ENCODE results near the gene TMC7. TPM values are rescaled to one million over a fixed set of nuclear protein-coding genes. Genes with fewer than 3 reads are reported as not detected.
"Not testable (repeated sequence)": the region's sequence is repeated elsewhere in the genome, so short reads cannot be mapped to it uniquely, and the experiment has no call there.

TMC7 gene
- total and polyA plus RNA-seq, 2 donors = 3.4 to 3.7 TPM

GRCh38 chr16:18958621-18959029, 25.1 kb upstream of the TMC7 start:
- WGBS = 68% methylated on average over 2 of the region's 2 CpGs

GRCh38 chr16:18959031-18959505, 24.7 kb upstream of the TMC7 start:
- no peaks in the 10 kb centered on the region for H3K4me1 ChIP-seq (ENCODE audit: insufficient read depth)
- H3K36me3 ChIP-seq (ENCODE audit: insufficient read depth) = no peaks in the 10 kb centered on the region
- WGBS = 50% methylated on average over 2 of the region's 2 CpGs
- no peak overlapping the region for H3K27ac ChIP-seq (ENCODE audit: low read depth)
- no peak overlapping the region for H3K4me3 ChIP-seq (ENCODE audit: low read depth, low read length)
- DNase-seq (ENCODE audit: extremely low spot score) = no peak

More at GRCh38 chr16:18958621-18959029, 25.1 kb upstream of the TMC7 start:
- no peaks in the 10 kb centered on the region for H3K4me1 ChIP-seq (ENCODE audit: insufficient read depth)
- H3K4me3 ChIP-seq (ENCODE audit: low read depth, low read length) = no peak overlapping the region
- H3K27ac ChIP-seq (ENCODE audit: low read depth) = no peak overlapping the region
- H3K36me3 ChIP-seq (ENCODE audit: insufficient read depth) = no peaks in the 10 kb centered on the region
- no peak for DNase-seq (ENCODE audit: extremely low spot score)

- WGBS = 49% methylated on average over 5 of the region's 5 CpGs
- no peak for DNase-seq (ENCODE audit: extremely low spot score)
- no peaks in the 10 kb centered on the region for H3K36me3 ChIP-seq (ENCODE audit: insufficient read depth)
Measured at GRCh38 chr16:18965555-18965954, 18.2 kb upstream of the TMC7 start.

GRCh38 chr16:18966791-18967190, 16.9 kb upstream of the TMC7 start:
- Histone ChIP-seq H3K4me3 (ENCODE audit: low read depth, low read length) (no peak overlapping the region), H3K27ac (ENCODE audit: low read depth) (no peak overlapping the region), H3K36me3 (ENCODE audit: insufficient read depth) (no peaks in the 10 kb centered on the region), H3K4me1 (ENCODE audit: insufficient read depth) (no peaks in the 10 kb centered on the region)
- WGBS = 94% methylated on average over 5 of the region's 5 CpGs
- DNase-seq (ENCODE audit: extremely low spot score) = no peak

More at GRCh38 chr16:18965555-18965954, 18.2 kb upstream of the TMC7 start:
- no peaks in the 10 kb centered on the region for H3K4me1 ChIP-seq (ENCODE audit: insufficient read depth)
- H3K27ac ChIP-seq (ENCODE audit: low read depth) = no peak overlapping the region
- no peak overlapping the region for H3K4me3 ChIP-seq (ENCODE audit: low read depth, low read length)

- WGBS = 22% methylated on average over 18 of the region's 18 CpGs
- Histone ChIP-seq H3K36me3 (ENCODE audit: insufficient read depth) (no peaks in the 10 kb centered on the region), H3K4me3 (ENCODE audit: low read depth, low read length) (no peak overlapping the region), H3K4me1 (ENCODE audit: insufficient read depth) (no peaks in the 10 kb centered on the region), H3K27ac (ENCODE audit: low read depth) (no peak overlapping the region)
- DNase-seq (ENCODE audit: extremely low spot score) = peak; percentile 49
Measured at GRCh38 chr16:18969050-18969854, 14.5 kb upstream of the TMC7 start.

GRCh38 chr16:18969855-18970240, 13.9 kb upstream of the TMC7 start:
- H3K27ac ChIP-seq (ENCODE audit: low read depth) = no peak overlapping the region
- WGBS = 65% methylated on average over 4 of the region's 4 CpGs
- H3K36me3 ChIP-seq (ENCODE audit: insufficient read depth) = no peaks in the 10 kb centered on the region
- no peak overlapping the region for H3K4me3 ChIP-seq (ENCODE audit: low read depth, low read length)
- H3K4me1 ChIP-seq (ENCODE audit: insufficient read depth) = no peaks in the 10 kb centered on the region
- no peak for DNase-seq (ENCODE audit: extremely low spot score)

- Histone ChIP-seq H3K27ac (ENCODE audit: low read depth) (no peak overlapping the region), H3K4me3 (ENCODE audit: low read depth, low read length) (no peak overlapping the region), H3K36me3 (ENCODE audit: insufficient read depth) (no peaks in the 10 kb centered on the region), H3K4me1 (ENCODE audit: insufficient read depth) (no peaks in the 10 kb centered on the region)
- no peak for DNase-seq (ENCODE audit: extremely low spot score)
- 52% methylated on average over 3 of the region's 3 CpGs for WGBS
Measured at GRCh38 chr16:18975109-18975508, 8.6 kb upstream of the TMC7 start.

- Histone ChIP-seq H3K27ac (ENCODE audit: low read depth) (no peak overlapping the region), H3K4me1 (ENCODE audit: insufficient read depth) (no peaks in the 10 kb centered on the region), H3K36me3 (ENCODE audit: insufficient read depth) (no peaks in the 10 kb centered on the region), H3K4me3 (ENCODE audit: low read depth, low read length) (no peak overlapping the region)
- DNase-seq (ENCODE audit: extremely low spot score) = no peak
- WGBS = 50% methylated on average over 2 of the region's 2 CpGs
Measured at GRCh38 chr16:18979936-18980335, 3.8 kb upstream of the TMC7 start.

- H3K27ac ChIP-seq (ENCODE audit: low read depth) = peak overlapping the region; percentile 93
- no peaks in the 10 kb centered on the region for H3K4me1 ChIP-seq (ENCODE audit: insufficient read depth)
- H3K4me3 ChIP-seq (ENCODE audit: low read depth, low read length) = peak overlapping the region; percentile 53
- no peak for DNase-seq (ENCODE audit: extremely low spot score)
- 52% methylated on average over 11 of the region's 11 CpGs for whole genome bisulfite sequencing
- H3K36me3 ChIP-seq (ENCODE audit: insufficient read depth) = no peaks in the 10 kb centered on the region
Measured at GRCh38 chr16:18984435-18985005, 786 bp downstream of the TMC7 start.

- not testable (repeated sequence) for H3K36me3 ChIP-seq (ENCODE audit: insufficient read depth); DNase-seq (ENCODE audit: extremely low spot score); H3K27ac ChIP-seq (ENCODE audit: low read depth); H3K4me3 ChIP-seq (ENCODE audit: low read depth, low read length); H3K4me1 ChIP-seq (ENCODE audit: insufficient read depth)
- WGBS = 100% methylated on average over 1 of the region's 1 CpG
Measured at GRCh38 chr16:18985256-18985655, 1.5 kb downstream of the TMC7 start.

- H3K4me1 ChIP-seq (ENCODE audit: insufficient read depth); H3K36me3 ChIP-seq (ENCODE audit: insufficient read depth); H3K27ac ChIP-seq (ENCODE audit: low read depth); DNase-seq (ENCODE audit: extremely low spot score); H3K4me3 ChIP-seq (ENCODE audit: low read depth, low read length): not testable (repeated sequence)
- WGBS = 93% methylated on average over 9 of the region's 9 CpGs
Measured at GRCh38 chr16:18991731-18992130, 8.0 kb downstream of the TMC7 start.

GRCh38 chr16:18993531-18993930, 9.8 kb downstream of the TMC7 start:
- not testable (repeated sequence) for H3K27ac ChIP-seq (ENCODE audit: low read depth); DNase-seq (ENCODE audit: extremely low spot score); H3K36me3 ChIP-seq (ENCODE audit: insufficient read depth); H3K4me3 ChIP-seq (ENCODE audit: low read depth, low read length); H3K4me1 ChIP-seq (ENCODE audit: insufficient read depth)
- WGBS = 87% methylated on average over 3 of the region's 3 CpGs

GRCh38 chr16:18994181-18994580, 10.4 kb downstream of the TMC7 start:
- WGBS = 67% methylated on average over 7 of the region's 7 CpGs
- H3K27ac ChIP-seq (ENCODE audit: low read depth) = peak overlapping the region; percentile 52
- DNase-seq (ENCODE audit: extremely low spot score); H3K4me3 ChIP-seq (ENCODE audit: low read depth, low read length); H3K4me1 ChIP-seq (ENCODE audit: insufficient read depth); H3K36me3 ChIP-seq (ENCODE audit: insufficient read depth): not testable (repeated sequence)

GRCh38 chr16:18995406-18995805, 11.7 kb downstream of the TMC7 start:
- 75% methylated on average over 12 of the region's 12 CpGs for WGBS
- H3K36me3 ChIP-seq (ENCODE audit: insufficient read depth); H3K4me3 ChIP-seq (ENCODE audit: low read depth, low read length); DNase-seq (ENCODE audit: extremely low spot score); H3K4me1 ChIP-seq (ENCODE audit: insufficient read depth): not testable (repeated sequence)
- H3K27ac ChIP-seq (ENCODE audit: low read depth) = peak overlapping the region; percentile 52
